Endometrial microvascular endothelial cells (primary cell): ENCODE measurements around the gene TRIP13. TPM values are rescaled to one million over a fixed set of nuclear protein-coding genes. Genes with fewer than 3 reads are reported as not detected.

Source experiments
- in situ Hi-C: cut with HindIII; loops from 2 replicates; pipeline ENCODE4 v1.10.0; 2017; ENCODE audit warnings: low sequenced_read_pairs, low pct_unique_long_range_greater_than_20kb; ENCODE audit errors: inconsistent ontology term
- total RNA-seq: library from RNA; depleted of rRNA; stranded (reverse); fragments of >200 nt; gene quantifications from one replicate; pipeline ENCODE4 v1.2.3, GENCODE V29; 2015; ENCODE audit errors: inconsistent ontology term

Gene TRIP13
- total RNA-seq, 1 donor from 2014 or later: 64.1 TPM

DNA sequence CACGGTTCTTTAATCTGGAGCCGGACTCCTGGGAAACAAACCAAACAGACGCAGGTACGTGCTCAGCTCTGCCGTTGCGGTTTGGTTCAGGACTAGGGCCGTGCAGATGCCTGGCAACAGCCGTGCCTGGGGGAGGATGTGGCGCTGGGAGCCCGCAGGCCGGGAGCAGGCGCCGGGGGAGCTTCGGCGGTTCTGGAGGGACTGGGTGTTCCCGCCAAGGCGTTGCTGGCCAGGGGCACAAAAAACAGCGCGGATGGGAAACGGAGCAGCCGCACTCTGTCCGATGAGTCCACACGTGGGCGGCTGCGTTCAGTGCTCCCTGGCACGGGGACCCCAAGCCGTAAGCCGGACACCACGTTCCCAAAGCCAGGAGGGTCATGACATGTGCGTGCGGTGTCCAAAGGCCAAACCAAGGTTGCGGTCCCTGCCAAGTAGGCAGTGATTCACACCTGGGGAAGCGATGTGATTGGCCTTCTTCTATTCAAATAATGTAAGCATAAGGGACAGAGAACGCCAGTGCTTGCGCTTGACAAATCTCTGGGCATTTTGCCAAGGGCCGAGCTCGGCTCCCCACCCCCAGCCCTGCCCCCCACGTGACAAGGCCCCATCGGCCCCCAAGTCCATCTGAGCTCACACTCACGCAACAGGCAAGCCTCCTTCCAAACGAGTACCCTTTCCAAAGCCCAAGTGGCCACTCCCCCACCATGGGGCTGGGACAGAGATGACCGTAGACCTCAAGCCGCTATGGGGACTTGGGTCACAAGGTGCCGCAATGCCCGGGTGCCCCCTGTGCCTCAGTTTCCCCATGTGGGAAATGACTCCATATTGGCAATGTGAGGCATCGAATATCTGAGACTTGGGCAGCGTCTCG, 66.3 kb downstream of the TRIP13 start:
- in situ Hi-C loops: no loop called here

- in situ Hi-C loops: no loop called here
These were observed 67.2 kb downstream of the TRIP13 start for GRCh38 chr5:959581-960531.

DNA sequence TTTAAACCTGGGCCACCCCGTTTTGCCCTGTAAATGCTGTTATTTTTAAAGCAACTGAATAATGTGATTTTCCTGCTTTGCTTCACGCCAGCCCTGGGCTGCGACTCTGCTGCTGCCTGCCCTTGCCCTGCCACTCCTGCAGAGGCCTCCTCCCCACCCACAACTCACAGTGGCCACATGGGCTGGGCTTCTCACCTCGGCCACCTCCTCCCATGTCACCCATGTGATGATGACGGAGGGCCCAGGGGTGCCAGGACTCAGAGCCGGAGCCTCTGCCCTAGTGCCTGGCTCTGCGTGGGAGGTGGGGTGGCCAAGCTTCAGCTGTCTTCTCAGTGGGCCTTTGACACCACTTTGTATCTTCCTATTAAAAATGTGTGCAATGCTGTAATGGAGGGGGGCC, 67.9 kb downstream of the TRIP13 start:
- in situ Hi-C loops: no loop called here

DNA sequence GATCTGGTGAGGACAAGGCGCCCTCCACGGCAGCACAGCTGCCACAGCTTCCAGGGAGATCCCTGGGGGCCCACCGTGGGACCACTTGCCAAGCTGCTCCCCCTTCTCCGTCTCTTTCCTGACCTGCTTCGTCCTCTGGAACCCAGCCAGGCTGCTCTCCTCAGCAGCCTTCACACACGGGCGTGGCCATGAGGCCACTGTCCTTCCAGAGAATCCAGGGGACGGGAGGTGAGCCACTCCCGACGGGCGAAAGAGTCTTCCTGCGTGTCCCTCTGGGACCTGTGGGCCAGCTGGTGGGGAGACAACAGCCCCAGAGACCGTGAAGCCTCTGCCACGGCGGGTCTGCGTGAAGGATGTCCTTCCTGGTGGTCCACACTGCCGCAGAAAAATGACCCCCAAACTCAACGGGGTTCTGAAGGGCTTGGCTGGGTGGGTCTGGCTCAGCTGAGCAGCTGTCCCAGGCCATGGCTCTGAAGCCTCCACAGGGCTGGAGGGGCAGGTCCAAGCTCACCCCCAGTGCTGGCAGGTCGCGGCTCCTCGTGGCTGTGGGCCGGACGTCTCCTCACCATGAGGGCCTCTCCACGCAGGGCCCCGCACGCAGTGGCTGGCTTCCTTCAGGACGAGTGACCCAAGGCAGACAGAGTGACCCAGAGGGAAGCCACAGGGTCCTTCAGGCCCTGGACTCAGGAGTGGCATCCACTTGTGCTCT, 68.5 kb downstream of the TRIP13 start:
- in situ Hi-C loops: no loop called here

DNA sequence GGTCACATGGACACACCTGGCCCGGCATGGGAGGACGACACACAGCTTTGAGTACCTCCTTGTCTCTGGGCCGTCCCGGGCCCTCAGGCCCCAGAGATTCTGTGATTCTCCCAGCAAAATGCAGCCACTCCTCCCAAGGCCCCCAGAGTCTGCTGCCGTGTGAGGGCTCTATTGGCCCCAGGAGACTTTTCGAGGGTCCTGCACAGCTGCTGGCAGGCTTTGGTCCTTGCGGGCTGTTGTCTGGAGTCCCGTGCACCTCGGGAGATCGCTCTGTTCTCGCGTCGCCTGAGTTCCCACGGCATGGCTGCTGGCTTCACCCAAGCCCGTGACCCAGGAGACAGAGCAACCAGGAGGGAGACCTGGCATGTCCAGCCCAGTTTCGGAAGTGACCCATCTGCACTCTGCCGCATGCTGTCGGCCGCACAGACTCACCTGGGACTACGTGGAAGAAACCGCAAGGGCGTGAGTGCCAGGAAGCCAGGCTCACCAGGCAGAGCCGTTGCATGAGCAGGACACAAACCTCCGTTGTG, 69.1 kb downstream of the TRIP13 start:
- in situ Hi-C loops: no loop called here

- in situ Hi-C loops: no loop called here
These were observed 69.7 kb downstream of the TRIP13 start for GRCh38 chr5:962386-962785.

DNA sequence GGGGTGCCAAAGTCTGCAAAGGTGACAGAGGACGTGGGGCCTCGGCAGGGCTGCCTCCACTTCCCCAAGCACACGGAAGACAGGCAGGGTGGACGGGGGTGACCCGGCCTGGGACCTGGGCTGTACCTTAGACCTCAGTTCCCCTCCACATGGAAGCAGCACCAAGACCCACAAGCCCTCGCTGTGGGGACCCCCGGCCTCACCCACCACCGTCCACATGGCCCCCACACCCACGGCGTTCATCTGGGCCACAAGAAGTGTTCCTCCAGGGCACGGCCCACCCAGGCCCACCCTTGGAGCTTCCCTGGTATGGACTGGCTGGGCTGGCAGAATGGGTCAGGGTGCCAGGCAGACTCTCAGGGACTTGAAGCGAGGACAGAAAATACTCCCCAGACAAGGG, 70.1 kb downstream of the TRIP13 start:
- in situ Hi-C loops: no loop called here

DNA sequence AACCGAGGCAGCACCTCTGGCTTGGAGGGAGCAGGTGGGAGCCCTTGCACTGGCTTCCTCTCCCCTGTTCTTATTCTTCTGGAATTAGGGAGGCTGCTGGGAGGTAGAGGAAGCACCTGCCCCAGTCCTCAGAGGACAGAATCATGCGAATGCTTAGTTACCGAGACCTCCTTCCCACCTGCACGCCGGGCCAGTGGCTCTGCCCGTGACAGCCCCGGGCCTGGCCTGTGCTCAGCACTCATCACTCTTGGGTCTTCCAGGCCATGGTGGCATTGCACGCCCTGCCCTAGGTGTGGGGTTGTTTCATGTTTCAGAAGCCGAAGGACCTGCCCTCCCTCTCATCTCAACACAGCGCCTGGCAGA, 70.6 kb downstream of the TRIP13 start:
- in situ Hi-C loops: no loop called here

- in situ Hi-C loops: no loop called here
These were observed 71.2 kb downstream of the TRIP13 start for GRCh38 chr5:963673-964531.

DNA sequence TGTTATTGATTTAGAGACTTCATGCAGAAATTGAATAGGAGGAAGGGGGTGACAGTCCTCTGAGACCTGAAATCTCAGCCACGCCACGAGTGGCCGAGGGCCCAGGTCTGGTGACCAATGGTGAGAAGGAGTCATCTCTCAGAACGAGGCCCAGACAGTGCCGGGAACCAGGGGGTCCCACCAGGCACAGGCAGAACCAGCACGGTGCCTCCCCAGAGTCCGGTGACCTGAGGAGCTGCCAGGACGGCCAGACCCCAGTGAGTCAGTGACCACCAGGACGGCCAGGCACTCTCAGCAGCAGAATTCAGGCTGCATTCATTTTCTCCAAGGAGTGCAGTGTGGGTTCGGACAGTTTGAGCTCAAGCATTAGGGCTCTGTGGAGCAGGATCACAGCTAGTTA, 72.1 kb downstream of the TRIP13 start:
- in situ Hi-C loops: no loop called here

GRCh38 chr5:965604-966344, 73.1 kb downstream of the TRIP13 start:
- in situ Hi-C loops: no loop called here

GRCh38 chr5:966345-966710, 73.6 kb downstream of the TRIP13 start:
- in situ Hi-C loops: no loop called here

- in situ Hi-C loops: no loop called here
These were observed 74.3 kb downstream of the TRIP13 start for GRCh38 chr5:966941-967340.

Other genes starting within 250 kb of the TRIP13 start
- gene TPPP, start 199.5 kb upstream of the TRIP13 start, total RNA-seq: not detected
- gene ZDHHC11B, start 108.2 kb upstream of the TRIP13 start, total RNA-seq: not detected
- not detected for gene ZDHHC11, start 41.9 kb upstream of the TRIP13 start, total RNA-seq
- gene BRD9, start 83 bp upstream of the TRIP13 start, total RNA-seq: 34.5 TPM
- gene NKD2, start 115.9 kb downstream of the TRIP13 start, total RNA-seq: not detected
- gene SLC12A7, start 219.2 kb downstream of the TRIP13 start, total RNA-seq: 9.0 TPM